NCI-H2196 (cell line): ENCODE results near the gene ARF6.
"Not testable (repeated sequence)": the region's sequence is repeated elsewhere in the genome, so short reads cannot be mapped to it uniquely, and the experiment has no call there.

Experiments
- DNase-seq: peaks from one replicate; lab custom pipeline; 2025; ENCODE audit not compliant: unreplicated experiment; lab: John Stamatoyannopoulos, UW

ARF6 gene

GRCh38 chr14:49875640-49876198 is 17.2 kb upstream of the ARF6 start:
- no peak for DNase-seq

DNA sequence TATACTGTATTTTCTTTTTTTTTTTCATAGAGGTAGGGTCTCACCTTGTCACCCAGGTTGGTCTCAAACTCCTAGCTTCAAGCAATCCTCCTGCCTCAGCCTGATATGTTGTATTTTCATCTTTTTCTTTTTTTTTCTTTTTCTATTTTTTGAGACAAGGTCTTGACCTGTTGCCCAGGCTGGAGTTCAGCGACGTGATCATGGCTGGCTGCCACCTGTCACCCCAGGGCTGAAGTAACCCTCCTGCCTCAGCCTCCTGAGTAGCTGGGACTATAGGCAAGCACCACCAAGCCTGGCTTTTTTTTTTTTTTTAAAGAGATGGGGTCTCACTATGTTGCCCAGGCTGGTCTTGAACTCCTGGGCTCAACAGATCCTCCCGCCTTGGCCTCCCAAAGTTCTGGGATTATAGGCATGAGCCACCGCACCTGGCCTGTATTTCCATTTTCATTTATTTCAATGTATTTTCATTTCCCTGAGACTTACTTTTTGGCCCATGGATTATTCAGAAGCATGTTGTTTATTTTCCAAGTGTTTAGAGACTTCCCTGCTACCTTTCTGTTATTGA is 16.2 kb upstream of the ARF6 start:
- DNase-seq: no peak

GRCh38 chr14:49879646-49880204 is 13.2 kb upstream of the ARF6 start:
- peak; percentile 19 for DNase-seq

DNA sequence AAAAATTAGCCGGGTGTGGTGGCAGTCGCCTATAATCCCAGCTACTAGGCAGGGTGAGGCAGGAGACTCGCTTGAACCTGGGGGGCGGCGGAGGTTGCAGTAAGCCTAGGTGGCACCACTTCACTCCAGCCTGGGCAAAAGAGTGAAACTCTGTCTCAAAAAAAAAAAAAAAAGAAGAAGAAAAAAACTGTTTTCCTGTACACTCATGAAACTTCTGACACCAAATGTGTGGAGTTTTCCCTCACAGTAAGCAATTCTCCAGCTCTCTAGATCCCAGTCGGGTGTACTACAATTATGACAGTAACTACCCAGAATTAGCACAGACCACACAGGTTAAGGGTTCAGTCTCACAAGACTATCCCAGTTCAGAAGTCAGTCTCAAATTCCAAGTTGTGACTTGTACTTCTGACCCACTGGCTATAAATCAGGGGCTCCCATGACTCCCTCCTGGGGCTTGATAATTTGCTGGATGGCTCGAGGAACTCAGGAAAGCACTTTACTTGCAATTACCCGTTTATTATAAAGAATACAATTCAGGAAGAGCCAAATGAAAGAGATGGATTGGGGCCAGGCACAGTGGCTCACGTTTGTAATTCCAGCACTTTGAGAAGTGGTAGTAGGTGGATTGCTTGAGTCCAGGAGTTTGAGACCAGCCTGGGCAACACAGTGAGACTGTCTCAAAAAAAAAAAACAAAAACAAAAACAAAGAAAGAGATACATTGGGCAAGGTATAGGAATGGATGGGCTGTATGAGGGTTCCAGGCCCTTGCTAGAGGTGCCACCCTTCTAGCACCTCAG is 12.4 kb upstream of the ARF6 start:
- no peak for DNase-seq

GRCh38 chr14:49881350-49882001 is 11.4 kb upstream of the ARF6 start:
- DNase-seq: no peak

DNA sequence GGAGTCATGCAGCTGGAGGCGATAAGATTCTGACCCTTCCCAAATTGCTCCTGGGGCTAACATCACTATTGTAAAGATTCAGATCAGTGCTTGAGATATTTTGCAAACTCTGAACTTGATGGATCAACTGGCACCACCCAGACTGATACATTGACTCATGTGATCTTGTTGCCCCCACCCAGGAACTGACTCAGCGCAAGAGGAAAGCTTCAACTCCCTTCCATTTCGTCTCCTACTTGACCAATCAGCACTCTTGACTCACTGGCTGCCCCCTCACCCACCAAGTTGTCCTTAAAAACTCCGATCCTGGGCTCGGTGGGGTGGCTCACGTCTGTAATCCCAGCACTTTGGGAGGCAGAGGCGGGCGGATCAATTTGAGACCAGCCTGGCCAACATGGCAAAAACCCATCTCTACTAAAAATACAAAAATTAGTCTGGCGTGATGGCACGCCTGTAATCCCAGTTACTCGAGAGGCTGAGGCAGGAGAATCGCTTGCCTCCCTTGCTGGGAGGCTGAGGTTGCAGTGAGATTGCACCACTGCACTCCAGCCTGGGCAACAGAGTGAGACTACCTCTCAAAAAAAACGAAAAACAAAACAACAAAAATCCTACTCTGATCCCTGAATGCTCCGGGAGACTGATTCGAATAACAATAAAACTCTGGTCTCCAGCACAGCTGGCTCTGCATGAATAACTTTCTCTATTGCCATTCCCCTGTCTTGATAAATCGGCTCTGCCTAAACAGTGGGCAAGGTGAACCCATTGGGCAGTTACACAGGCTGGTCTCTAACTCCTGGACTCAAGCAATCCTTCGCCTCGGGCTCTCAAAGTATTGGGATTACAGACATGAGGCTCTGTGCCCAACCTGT is 9.8 kb upstream of the ARF6 start:
- no peak for DNase-seq

DNA sequence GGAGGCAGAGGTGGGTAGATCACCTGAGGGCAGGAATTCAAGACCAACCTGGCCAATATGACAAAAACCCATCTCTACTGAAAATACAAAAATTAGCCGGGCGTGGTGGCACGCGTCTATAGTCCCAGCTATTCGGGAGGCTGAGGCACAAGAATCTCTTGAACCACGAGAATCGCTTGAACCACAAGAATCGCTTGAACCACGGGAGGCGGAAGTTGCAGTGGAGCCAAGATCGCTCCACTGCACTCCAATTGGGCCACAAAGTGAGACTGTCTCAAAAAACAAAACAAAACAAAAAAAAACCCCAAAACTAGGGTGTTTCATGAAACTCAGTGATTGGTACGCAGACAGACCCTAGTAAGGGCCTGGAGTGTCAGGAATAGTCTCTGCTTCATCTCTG is 6.4 kb upstream of the ARF6 start:
- DNase-seq: no peak

- DNase-seq: no peak
Measured at GRCh38 chr14:49888293-49888692, 4.6 kb upstream of the ARF6 start.

- peak; percentile 57 for DNase-seq
Measured at GRCh38 chr14:49892301-49892635, 614 bp upstream of the ARF6 start.

GRCh38 chr14:49893309-49894213 is 679 bp downstream of the ARF6 start:
- peak; percentile 53 for DNase-seq

DNA sequence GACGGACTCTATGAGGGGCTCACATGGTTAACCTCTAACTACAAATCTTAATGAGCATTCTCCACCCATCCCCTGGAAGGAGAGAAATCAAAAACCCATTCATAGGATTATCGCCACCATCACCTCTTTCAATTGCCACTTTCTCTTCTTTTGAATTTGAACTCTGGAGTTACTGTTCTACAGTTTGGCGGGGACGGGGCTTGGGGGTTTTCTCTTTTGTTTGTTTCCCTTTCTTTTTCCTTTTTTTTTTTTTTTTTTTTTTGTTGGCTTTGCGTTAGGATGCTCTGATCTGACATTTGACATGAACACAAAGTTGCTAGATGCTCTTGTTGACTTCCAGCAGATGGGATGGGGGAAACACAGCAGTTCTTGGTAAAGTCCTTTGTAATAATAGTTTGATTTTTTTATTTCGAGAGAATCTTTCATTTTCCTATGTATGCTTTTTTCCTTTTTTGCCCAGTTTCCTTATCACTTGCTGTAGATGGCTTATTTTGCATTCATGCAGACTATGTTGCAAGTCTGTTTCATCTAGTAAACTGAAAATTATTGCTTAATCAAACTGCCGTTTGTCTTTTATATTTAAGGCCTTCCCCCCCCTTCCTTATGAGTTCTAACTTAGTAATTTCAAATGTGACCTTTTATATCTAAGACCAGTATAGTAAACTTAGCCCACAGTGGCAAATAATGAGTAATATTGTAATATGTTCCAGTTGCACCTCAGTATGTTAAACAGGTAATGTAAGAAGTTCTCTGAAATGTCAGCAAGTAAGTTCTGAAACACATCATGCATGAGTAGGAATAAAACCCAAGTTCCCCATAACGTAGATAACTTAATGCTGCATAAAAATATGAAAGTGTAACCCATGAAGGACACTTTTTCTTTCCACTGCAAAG is 1.6 kb downstream of the ARF6 start:
- not testable (repeated sequence) for DNase-seq

DNA sequence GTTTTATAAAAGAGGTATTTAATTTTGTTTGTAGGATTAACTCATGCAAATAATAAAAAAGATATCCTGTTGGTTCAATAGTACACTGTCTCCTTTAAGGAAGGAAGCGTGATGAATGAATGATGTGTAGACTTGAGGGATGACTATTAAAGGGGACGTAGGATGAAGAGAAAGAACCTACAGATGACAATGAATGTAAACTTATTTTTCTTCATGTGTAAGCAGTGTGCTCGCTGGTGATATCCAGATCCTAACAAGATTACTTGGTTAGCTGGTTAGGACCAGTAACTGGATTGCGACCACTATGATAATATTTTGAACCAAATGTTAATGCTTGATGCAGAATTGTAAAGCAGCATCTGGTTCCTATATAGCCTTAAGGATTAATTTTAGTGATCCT is 2.6 kb downstream of the ARF6 start:
- no peak for DNase-seq

DNA sequence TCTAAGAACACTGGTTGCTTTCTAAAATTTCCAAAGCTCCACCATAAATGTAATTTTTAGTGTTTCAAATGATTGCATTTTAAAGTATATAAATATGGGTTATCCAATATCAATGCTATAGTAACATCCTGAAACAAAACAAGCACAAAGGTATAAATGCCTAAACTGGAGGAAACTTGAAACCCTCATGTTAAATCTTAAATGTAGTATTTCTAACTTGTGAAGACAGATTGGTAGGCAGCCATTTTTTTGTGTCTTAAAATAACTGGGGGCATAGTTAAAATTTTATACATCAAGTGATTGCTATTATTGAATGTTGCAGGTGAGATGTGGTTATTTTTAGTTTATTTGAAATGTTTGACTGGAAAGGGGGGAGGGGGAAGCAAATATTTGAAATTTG is 3.4 kb downstream of the ARF6 start:
- not testable (repeated sequence) for DNase-seq

DNA sequence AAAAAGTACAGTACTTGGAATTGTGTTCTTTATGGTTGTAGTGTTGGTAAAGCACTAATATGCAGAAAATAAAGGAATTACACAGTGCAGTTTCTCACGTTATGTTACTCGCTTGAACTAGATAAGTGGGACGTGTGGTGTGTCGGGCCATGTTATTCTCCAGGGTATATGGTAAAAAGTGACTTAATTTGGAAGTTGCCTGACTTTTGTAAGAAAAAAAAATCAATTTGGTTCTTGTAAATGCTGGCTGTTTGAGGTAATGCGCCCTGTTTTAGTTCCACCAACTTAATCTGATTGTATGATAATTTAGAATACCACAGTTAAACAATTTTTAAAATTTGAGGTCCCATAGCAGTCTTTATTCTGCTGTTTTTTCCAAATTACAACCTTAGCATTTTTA is 4.1 kb downstream of the ARF6 start:
- no peak for DNase-seq

DNA sequence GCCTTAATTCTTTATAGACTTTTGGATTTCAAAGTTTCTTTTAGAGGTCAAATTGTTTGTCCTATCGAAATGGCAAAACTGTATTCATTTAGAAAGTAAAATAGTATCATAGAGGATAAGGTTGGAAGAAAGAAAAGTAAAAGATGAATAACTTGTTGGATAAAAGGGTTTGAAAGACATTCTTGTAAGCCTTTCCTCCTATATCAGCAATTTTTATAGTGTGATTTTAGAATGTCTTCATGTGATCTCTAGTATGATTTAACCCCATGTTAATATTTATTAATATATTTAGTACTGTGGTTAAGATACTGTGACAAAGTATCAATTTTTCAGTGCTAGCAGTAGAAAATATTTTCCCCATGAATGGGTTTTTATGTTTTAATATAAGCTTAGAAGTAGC is 4.5 kb downstream of the ARF6 start:
- DNase-seq: no peak

- no peak for DNase-seq
Measured at GRCh38 chr14:49897965-49898364, 5.1 kb downstream of the ARF6 start.

GRCh38 chr14:49898485-49898884 is 5.6 kb downstream of the ARF6 start:
- no peak for DNase-seq

DNA sequence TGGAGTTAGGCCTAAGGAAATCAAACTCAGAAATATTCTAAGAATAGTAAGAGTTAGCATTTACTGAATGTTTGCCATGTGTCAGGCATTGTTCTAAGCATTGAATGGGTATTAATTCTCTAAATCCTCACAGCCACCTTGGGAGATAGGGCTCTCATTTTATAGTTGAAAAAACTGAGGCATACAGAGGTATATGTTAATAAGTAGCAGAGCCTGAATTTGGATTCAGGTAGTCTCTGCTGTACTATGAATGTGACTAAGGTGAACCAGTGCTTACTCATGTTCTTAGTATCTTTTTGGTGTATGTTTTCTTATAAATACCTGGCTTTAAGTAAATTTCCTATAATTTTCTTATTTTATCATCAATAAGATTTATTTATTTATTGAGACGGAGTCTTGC is 8.1 kb downstream of the ARF6 start:
- DNase-seq: no peak

DNA sequence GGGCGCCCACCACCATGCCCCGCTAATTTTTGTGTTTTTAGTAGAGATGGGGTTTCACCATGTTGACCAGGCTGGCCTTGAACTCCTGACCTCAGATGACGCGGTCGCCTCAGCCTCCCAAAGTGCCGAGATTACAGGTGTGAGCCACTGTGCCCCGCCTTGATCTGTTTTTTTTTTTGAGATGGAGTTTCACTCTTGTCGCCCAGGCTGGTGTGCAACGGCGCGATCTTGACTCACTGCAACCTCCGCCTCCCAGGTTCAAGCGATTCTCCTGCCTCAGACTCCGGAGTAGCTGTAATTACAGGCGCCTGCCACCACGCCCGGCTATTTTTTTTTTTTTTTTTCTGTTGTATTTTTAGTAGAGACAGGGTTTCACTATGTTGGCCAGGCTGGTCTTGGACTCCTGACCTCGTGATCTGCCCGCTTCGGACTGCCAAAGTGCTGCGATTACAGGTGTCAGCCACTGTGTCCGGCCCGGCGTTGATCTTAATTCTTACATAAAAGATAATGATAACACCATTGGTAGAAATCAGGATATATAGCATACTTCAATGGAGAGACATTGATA is 9.9 kb downstream of the ARF6 start:
- DNase-seq: not testable (repeated sequence)
